Measurements from ENCODE around the gene ARHGEF7.

GRCh38 chr13:111304041-111304544 lies 189.0 kb downstream of the ARHGEF7 start:
- TF ChIP-seq AR (CRISPR knock-in tag; IDR thresholded peaks at IDR 0.05): no peak
- TF ChIP-seq SP1 (CRISPR knock-in tag; conservative IDR thresholded peaks at IDR 0.05): no peak
- TF ChIP-seq ZNF532 (CRISPR knock-in tag; IDR thresholded peaks at IDR 0.05; ENCODE audit: borderline replicate concordance): no peak
- no peak for TF ChIP-seq CTCF (IDR thresholded peaks at IDR 0.05)
